Esophagus muscularis mucosa (tissue), 3 donors: Measurements from ENCODE around the gene MEGF6.

Experiments
- EP300 ChIP-seq: sonication (generic); formaldehyde crosslinking; IDR thresholded peaks from one replicate; pipeline ENCODE4 v1.6.1; 2017; ENCODE audit warnings: antibody characterized with exemption
- TF ChIP-seq, protein P1 (sequence below), 3 experiments: fragments of 200-600 bp in 2 of 3; fragments of 450-650 bp in 1 of 3; sonication (generic) in 2 of 3; IDR thresholded peaks; one replicate each; pipeline ENCODE4 v1.5.1; 2017 to 2019; ENCODE audit warnings: antibody characterized with exemption in 3 of 3, mild to moderate bottlenecking in 2 of 3, moderate library complexity in 1 of 3

DNA sequence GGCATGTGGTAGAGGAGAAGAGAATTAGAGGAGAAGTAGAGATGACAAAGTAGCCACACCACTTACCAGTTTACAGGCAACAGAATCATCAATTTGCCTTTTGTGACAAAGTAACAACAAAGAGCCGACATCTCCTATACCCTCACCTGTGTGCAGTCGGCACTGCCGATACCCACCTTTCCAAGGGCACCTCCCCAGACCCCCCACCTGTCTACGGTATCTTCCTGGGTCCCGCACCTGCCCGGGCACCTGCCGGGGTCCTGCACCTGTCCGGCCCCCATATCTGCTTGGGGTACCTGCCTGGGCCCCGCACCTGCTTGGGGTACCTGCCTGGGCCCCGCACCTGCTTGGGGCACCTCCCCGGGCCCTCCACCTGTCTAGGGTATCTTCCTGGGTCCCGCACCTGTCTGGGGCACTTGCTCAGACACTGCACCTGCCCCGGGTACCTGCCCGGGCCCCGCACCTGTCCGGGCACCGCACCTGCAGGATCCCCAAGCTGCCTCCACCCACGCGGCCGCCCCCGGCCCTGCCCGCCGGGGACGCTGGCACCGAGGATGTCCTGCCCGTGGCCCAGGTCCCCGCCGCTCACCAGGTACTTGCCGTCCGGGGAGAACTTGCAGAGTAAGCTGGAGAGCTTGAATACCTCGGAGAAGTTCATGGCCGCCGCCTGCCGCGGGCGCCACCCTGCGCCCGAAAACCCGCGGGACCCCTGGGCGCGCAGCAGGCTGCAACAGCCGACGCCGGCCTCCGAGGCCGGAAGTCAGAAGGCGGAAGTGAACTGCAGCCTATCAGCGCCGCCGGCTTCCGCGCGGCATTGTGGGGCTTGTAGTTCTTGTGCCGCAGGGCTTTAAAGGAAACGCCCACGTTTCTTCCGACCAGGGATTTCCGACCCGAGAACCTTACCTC is 38.3 kb upstream of the MEGF6 start, which contains the start of gene WRAP73:
- TF ChIP-seq, protein P1, sequence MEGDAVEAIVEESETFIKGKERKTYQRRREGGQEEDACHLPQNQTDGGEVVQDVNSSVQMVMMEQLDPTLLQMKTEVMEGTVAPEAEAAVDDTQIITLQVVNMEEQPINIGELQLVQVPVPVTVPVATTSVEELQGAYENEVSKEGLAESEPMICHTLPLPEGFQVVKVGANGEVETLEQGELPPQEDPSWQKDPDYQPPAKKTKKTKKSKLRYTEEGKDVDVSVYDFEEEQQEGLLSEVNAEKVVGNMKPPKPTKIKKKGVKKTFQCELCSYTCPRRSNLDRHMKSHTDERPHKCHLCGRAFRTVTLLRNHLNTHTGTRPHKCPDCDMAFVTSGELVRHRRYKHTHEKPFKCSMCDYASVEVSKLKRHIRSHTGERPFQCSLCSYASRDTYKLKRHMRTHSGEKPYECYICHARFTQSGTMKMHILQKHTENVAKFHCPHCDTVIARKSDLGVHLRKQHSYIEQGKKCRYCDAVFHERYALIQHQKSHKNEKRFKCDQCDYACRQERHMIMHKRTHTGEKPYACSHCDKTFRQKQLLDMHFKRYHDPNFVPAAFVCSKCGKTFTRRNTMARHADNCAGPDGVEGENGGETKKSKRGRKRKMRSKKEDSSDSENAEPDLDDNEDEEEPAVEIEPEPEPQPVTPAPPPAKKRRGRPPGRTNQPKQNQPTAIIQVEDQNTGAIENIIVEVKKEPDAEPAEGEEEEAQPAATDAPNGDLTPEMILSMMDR (IDR thresholded peaks at IDR 0.05) = no peak
- TF ChIP-seq EP300 = no peak
